HG03565 (cell line): ENCODE measurements around the gene MFSD2B.

Source experiments
- ATAC-seq: cut with Tn5 transposase; IDR thresholded peaks from one replicate; pipeline ENCODE4 v1.9.1; 2021; ENCODE audit warnings: mild to moderate bottlenecking, moderate library complexity; ENCODE audit not compliant: unreplicated experiment

The MFSD2B gene

DNA sequence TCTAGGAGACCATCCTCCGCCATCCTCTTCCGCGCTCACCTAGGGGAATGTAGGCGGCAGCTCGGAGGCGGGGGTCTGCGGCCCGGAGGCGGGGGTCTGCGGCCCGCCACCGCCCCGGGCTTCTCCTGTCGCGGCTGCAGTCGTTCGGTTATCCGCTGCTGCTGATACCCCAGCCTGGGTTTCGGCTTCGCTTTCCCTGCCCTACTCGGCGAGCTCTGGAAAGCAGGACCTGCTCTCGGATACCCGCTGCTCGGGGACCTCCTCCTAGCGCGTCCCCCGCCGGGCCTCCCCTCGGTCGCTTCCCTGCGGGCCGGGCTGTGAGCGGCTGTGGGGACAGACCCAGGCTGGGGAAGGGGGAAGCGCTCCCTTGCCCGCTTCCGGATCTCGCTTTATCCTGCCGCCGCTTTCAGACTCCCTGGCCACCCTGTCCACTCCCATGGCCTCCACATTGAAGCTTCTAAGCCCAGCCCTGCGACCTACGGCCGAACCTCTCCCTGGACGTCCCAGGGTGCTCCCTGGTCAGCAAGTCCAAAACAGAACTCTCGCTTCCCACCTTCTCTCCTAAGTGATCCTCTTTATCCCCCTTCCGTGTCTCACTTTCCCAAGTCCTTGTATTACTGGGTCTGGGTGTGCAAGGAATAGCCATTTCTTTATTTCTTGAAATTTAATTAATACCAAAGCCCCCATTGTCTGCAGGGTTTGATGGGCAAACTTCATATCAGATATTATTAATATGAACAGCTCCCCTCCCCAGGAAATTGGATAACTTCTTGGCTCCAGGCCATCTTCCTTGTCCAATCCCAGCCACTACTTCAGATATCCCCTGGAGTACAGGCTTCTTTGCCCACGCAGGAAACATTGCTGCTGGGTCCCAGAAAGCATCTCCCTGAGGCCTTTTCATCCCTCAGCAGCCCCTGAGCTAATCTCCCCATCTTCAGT lies 40.4 kb downstream of the MFSD2B start:
- ATAC-seq = no peak

DNA sequence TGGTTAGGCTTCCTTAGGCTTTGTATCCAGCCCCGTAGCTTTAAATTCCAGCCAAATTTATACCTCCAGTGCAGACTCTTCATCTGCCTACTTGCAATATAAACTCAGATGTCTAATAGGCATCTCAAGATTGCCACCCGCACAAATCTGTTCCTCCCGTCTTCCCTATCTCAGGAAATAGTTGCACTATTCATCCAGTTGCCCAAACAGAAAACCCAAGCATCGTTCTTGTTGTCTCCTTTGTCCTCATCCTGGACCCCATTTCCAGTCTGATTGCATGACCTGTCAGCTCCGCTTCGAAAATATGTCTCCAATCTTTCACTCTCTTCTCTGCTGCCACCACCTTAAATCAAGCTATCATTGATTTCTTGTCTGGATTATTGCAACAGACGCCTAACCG lies 41.9 kb downstream of the MFSD2B start:
- ATAC-seq = no peak

DNA sequence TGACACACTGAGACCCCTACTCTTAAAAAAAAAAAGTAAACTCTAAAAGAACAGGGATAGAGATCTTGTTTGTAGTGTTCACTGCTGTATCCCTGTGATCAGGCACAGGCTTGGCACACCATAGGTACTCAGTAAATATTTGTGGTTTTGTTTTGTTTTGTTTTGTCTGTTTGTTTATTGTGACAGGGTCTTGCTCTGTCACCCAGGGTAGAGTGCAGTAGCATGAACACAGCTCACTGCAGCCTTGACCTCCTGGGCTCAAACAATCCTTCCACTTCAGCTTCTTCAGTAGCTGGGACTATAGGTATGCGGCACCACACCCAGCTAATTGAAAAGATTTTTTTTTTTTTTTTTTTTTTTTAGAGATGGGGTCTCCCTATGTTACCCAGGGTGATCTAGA lies 43.1 kb downstream of the MFSD2B start:
- ATAC-seq = no peak

DNA sequence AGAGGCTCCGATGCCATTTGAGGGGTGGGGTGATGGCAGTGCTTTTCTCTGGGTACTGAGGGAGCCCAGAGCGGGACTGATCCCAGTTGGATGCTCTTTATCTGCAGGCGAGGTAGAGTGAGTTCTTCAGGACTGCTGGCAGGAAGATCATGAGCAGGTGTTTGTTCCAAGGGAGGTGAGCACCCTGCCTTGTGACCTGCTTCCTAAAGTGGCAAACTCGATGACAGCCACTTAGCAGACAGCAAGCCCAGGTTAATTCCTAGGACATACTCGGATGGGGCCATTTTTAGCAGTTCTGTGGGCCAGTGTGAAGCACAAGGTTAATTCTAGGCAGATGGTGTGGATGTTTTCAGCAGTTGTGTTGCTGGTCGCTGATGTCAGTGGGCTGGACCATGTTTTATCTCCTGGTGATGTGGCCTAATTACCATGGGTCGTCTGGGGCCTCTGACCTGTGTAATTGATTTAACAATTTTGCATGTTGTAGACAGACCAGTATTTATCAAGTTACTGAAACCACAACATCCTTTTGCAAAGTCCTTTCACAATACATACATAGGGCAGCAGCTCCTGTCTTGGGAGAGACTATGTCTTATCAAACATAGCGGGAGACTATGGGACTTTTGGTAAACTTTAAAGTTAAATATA lies 44.6 kb downstream of the MFSD2B start:
- no peak for ATAC-seq

DNA sequence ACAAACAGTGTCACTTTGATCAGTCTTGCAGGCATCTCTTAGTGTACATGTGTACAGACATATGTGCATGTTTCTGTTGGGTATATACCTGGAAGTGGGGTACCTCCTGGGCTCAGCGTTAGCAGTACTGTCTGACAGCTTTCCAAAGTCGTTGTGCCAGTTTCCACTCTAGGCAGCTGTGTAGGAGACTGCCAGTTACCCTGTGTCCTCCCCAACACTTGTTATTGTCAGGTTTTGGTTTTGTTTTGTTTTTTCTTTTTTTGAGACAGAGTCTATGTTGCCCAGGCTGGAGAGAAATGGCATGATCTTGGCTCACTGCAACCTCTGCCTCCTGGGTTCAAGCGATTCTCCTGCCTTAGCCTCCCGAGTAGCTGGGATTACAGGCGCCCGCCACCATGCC lies 45.9 kb downstream of the MFSD2B start:
- no peak for ATAC-seq

DNA sequence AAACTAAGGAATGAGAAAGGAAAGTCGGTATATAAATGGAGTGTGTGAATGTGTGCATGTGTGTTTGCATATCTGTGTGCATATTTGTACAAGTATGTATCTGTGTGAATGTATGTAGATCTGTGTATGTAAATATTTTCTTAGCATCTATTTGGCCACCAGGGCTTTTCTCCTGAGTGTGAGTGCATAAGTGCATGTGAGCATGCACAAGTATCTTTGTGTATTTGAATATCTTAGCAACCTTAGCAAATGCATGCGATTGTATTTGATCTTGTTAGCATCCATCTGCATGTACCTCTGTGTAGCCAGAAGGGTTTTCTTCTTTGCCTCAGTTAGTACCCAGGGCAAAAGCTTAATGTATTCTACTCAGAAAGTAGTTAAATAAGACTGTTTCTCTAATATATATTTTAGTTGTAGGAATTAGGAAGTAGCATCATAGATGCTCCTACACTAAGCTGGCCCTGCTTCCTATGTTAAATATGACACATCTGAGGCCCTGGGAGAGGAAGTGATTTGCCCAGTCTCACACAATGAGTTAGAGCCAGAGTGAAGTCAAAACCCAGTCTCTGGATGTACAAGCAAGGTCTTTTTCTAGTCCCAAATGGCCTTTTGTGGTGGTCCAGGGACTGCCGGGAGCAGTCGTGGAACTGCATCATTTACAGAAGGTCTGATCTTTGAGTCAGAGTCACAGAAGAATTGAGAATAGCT lies 48.8 kb downstream of the MFSD2B start:
- ATAC-seq = no peak

DNA sequence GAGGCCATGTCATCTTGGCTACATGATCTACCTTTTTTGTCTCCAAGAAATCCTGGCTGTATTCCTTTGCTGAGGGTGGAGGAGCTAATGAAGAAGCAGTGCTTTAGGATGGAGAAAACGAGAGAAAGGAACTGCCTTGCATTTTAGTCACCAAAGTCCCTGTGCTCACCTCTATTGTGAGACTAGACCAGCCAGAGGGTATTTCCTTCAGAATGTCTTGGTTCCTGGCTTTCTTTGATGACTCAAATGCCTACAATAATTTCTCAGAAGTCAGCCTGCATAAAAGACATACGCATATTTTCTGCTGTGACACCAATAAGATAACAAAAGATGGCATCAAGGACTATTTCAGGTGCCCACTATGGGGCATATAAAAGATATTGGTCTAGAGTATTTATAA lies 55.5 kb downstream of the MFSD2B start:
- ATAC-seq = no peak

DNA sequence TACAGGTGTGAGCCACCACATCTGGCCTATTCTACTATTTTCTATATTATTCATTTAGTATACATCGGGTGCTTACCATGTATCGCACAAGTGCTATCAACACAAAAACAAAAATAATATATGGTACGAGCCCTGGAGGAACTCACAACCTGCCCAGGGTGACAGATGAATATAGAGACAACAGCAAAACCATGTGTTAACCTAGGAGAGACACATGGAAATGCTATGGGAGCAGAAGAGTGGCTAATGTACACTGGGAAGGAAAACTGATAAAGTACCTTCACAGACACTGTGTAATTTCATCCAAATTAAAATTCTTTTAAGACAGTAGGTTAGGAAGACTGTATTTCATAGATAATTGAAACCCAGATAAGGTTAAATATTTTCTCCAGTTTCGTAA lies 62.4 kb downstream of the MFSD2B start:
- no peak for ATAC-seq

DNA sequence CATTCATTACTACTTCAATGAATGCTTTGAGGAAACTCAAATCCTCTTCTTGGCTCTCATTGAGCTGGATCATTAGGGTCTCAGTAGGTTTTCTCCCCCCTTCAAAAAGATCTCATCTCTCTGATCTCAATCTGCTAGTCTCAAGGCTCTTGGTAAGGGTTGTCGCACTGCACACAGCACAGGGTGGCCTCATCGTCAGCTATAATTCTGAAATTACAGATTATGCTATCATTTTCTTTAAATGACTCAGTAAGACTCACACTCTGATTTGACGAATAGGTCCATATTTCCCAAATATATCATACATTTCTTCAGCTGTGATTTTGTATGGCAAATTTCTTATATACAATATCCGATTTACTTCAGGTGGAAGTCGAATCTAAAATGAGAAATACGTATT lies 63.9 kb downstream of the MFSD2B start:
- ATAC-seq = no peak

DNA sequence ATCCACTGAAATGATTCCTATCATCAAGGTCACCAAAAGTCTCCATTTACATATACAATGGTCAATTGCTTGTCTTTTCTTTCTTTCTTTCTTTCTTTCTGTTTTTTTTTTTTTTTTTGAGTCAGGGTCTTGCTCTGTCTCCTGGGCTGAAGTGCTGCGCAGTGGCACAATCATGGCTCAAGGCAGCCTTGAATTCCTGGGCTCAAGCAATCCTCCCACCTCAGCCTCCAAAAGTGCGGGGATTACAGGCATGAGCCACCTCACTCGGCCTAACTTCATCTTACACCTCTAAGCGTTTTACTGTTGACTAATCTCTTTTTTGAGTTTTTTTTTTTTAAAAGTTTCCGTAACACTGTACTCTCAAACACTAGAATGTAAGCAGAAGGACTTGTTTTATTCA lies 65.4 kb downstream of the MFSD2B start:
- no peak for ATAC-seq
